PC-9 (cell line): ENCODE data around the gene MAPKBP1. TPM values are rescaled to one million over a fixed set of nuclear protein-coding genes. Genes with fewer than 3 reads are reported as not detected.

ENCODE experiments used
- BruUV-seq: library from RNA; stranded (reverse); fragments of 400-500 nt; replicated peaks from 2 replicates; lab custom pipeline; 2021; lab: Mats Ljungman, UMichigan
- CTCF ChIA-PET: fragments of 300-600 bp; sonication (Branson Sonifier 250); formaldehyde crosslinking; loops from one replicate; lab custom pipeline; 2022; ENCODE audit warnings: antibody characterized with exemption; lab: Charles Lee
- POLR2A ChIA-PET: fragments of 300-600 bp; sonication (Branson Sonifier 250); formaldehyde crosslinking; loops from one replicate; lab custom pipeline; 2022; ENCODE audit warnings: antibody characterized with exemption; ENCODE audit not compliant: unreplicated experiment; lab: Charles Lee
- DNase-seq, 2 experiments: peaks; one replicate each; pipeline versions ENCODE4 v3.0.0 to v3.0.0-alpha.2; 2015 to 2022; ENCODE audit warnings: mixed read lengths in 1 of 2
- H2AFZ ChIP-seq: fragments of 200-600 bp; sonication (generic); 2 replicates; pipeline ENCODE4 v1.8.1; 2017; ENCODE audit warnings: antibody characterized with exemption
- H3F3A ChIP-seq: fragments of 200-600 bp; sonication (generic); 2 replicates; pipeline ENCODE4 v1.8.1; 2017; ENCODE audit warnings: antibody characterized with exemption, mild to moderate bottlenecking, low read depth; ENCODE audit not compliant: insufficient read depth
- H3K27ac ChIP-seq: fragments of 200-600 bp; sonication (generic); 2 replicates; pipeline ENCODE4 v1.6.1; 2016; ENCODE audit warnings: mixed run types
- H3K27me3 ChIP-seq: fragments of 200-600 bp; sonication (generic); 2 replicates; pipeline ENCODE4 v1.6.1; 2016; ENCODE audit warnings: low read depth, mixed run types; ENCODE audit not compliant: insufficient read depth
- H3K36me3 ChIP-seq: fragments of 200-600 bp; sonication (generic); 2 replicates; pipeline ENCODE4 v1.6.1; 2016; ENCODE audit warnings: low read depth, mixed run types
- H3K4me1 ChIP-seq: fragments of 200-600 bp; sonication (generic); replicated peaks from 2 replicates; pipeline ENCODE4 v1.6.1; 2016; ENCODE audit warnings: mixed run types; ENCODE audit not compliant: insufficient read depth
- H3K4me2 ChIP-seq: fragments of 200-600 bp; sonication (generic); 2 replicates; pipeline ENCODE4 v1.6.1; 2017; ENCODE audit warnings: mixed run types
- H3K4me3 ChIP-seq: fragments of 200-600 bp; sonication (generic); 2 replicates; pipeline ENCODE4 v1.6.1; 2016; ENCODE audit warnings: mixed run types
- H3K79me2 ChIP-seq: fragments of 200-600 bp; sonication (generic); 2 replicates; pipeline ENCODE4 v1.6.1; 2017; ENCODE audit warnings: low read depth, mixed run types
- H3K9me2 ChIP-seq: fragments of 200-600 bp; sonication (generic); 2 replicates; pipeline ENCODE4 v1.8.1; 2017; ENCODE audit warnings: mild to moderate bottlenecking; ENCODE audit not compliant: insufficient read depth
- H3K9me3 ChIP-seq: fragments of 200-600 bp; sonication (generic); 2 replicates; pipeline ENCODE4 v1.8.1; 2016; ENCODE audit warnings: low read depth; ENCODE audit not compliant: insufficient read depth
- H4K20me1 ChIP-seq: fragments of 200-600 bp; sonication (generic); 2 replicates; pipeline ENCODE4 v1.8.1; 2017; ENCODE audit not compliant: insufficient read depth
- EZH2 ChIP-seq: fragments of 200-600 bp; sonication (generic); IDR thresholded peaks from 2 replicates; pipeline ENCODE4 v1.8.0; 2017; ENCODE audit warnings: antibody characterized with exemption, low read depth
- intact Hi-C: fragments of 100-400 bp; cut with micrococcal nuclease; formaldehyde crosslinking; loops from one replicate; pipeline ENCODE4 v1.10.0; 2022; ENCODE audit not compliant: unreplicated experiment
- total RNA-seq: library from RNA; stranded (reverse); gene quantifications from 2 replicates; pipeline ENCODE4 v1.2.3, GENCODE V29; 2021
- TF ChIP-seq, protein P1 (sequence below): fragments of 200-600 bp; sonication (generic); conservative IDR thresholded peaks from 2 replicates; pipeline ENCODE4 v1.6.1; 2017; ENCODE audit warnings: mixed run types, antibody characterized with exemption, mild to moderate bottlenecking, moderate library complexity

Gene MAPKBP1
- total RNA-seq, 1 experiment from 2014 or later, result 22.9 TPM

DNA sequence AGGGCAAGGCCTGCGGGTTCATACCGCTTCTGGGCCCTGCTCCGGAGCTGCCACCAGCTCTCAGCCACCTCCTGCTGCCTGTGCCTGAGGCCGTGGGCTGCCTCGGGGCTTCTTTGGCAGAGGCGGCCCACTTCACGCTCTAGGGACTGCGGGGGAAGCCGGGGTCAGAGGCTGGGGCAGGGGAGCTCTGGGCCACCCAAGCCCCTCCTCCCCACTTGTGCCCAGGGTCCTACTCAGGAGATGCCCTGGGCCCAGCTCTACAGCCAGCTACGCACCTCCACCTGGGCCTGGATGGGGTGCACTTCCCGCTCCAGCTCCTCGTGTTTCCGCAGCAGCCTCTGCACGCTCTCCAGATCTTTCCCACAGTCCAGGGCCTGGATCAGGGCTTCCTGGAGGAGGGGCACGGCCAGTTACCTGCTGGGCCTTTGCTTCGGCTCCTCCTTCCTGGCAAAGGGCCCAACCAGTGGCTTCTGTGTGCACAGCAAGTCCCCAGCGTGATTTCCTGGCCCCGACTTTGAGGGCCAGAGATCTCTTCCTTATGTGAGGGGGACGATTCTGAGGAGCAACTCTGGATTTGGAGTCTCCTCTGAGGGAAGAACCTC, 88.3 kb downstream of the MAPKBP1 start:
- CTCF ChIA-PET, result interaction anchor here (0.5 kb wide), 1 partner anchor 1235 kb away, joined by 6 read pairs; no protein-coding TSS in a partner anchor
- H3K36me3 ChIP-seq, result no peaks in the 10 kb centered on the region
- no peak overlapping the region for H3K4me3 ChIP-seq
- TF ChIP-seq EZH2, result no peak
- BruUV-seq, result no TSS peak
- DNase-seq, result peak in 1 of 2 experiments; percentile 27
- no peak overlapping the region for H3K4me2 ChIP-seq
- H2AFZ ChIP-seq, result no peak overlapping the region
- no peaks in the 10 kb centered on the region for H3K9me2 ChIP-seq
- intact Hi-C loops, result no loop called here
- H3K27me3 ChIP-seq, result no peaks in the 10 kb centered on the region
- no peaks in the 10 kb centered on the region for H3F3A ChIP-seq
- no peaks in the 10 kb centered on the region for H4K20me1 ChIP-seq
- H3K27ac ChIP-seq, result no peak overlapping the region
- H3K4me1 ChIP-seq, result no peaks in the 10 kb centered on the region
- no peaks in the 10 kb centered on the region for H3K79me2 ChIP-seq
- no peaks in the 10 kb centered on the region for H3K9me3 ChIP-seq
- POLR2A ChIA-PET, result no interaction called here

DNA sequence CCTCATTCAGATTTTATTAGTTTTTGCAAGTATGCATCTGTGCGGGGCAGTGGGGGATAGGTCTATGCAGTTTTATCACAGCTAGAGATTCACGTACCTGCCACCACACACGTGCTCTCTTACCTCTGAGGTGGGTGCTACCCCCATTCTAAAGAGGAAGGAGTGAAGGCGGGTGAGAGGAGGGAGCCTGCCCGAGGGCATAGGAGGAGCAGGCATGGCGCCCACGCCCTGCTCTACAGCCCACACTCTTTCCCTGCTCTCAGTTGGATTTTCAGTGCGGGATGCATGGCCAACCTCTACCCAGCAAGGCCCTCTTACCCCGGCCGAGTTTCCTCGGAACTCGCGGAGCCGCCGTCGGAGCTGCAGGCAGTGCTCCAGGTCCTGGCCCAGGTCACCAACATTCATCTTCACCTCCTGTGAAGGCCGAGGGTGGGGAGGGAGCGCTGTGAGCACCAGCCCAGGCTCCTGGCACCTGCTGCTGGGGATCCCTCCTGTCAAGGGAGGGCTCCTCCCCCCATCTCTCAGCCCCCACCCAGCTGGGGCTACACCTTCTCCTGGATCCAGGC, 91.3 kb downstream of the MAPKBP1 start:
- H3K4me2 ChIP-seq, result no peak overlapping the region
- H3K4me1 ChIP-seq, result no peaks in the 10 kb centered on the region
- BruUV-seq, result no TSS peak
- no peak overlapping the region for H3K4me3 ChIP-seq
- ChIA-PET CTCF (no interaction called here), POLR2A (no interaction called here)
- TF ChIP-seq, protein P1, sequence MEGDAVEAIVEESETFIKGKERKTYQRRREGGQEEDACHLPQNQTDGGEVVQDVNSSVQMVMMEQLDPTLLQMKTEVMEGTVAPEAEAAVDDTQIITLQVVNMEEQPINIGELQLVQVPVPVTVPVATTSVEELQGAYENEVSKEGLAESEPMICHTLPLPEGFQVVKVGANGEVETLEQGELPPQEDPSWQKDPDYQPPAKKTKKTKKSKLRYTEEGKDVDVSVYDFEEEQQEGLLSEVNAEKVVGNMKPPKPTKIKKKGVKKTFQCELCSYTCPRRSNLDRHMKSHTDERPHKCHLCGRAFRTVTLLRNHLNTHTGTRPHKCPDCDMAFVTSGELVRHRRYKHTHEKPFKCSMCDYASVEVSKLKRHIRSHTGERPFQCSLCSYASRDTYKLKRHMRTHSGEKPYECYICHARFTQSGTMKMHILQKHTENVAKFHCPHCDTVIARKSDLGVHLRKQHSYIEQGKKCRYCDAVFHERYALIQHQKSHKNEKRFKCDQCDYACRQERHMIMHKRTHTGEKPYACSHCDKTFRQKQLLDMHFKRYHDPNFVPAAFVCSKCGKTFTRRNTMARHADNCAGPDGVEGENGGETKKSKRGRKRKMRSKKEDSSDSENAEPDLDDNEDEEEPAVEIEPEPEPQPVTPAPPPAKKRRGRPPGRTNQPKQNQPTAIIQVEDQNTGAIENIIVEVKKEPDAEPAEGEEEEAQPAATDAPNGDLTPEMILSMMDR, result no peak
- TF ChIP-seq EZH2, result no peak
- H3K9me3 ChIP-seq, result no peaks in the 10 kb centered on the region
- no peak overlapping the region for H3K27ac ChIP-seq
- no peaks in the 10 kb centered on the region for H3K27me3 ChIP-seq
- DNase-seq, result no peak
- H3F3A ChIP-seq, result no peaks in the 10 kb centered on the region
- H3K36me3 ChIP-seq, result no peaks in the 10 kb centered on the region
- no peak overlapping the region for H2AFZ ChIP-seq
- intact Hi-C loops, result no loop called here
- no peaks in the 10 kb centered on the region for H3K9me2 ChIP-seq
- H3K79me2 ChIP-seq, result no peaks in the 10 kb centered on the region
- no peaks in the 10 kb centered on the region for H4K20me1 ChIP-seq

DNA sequence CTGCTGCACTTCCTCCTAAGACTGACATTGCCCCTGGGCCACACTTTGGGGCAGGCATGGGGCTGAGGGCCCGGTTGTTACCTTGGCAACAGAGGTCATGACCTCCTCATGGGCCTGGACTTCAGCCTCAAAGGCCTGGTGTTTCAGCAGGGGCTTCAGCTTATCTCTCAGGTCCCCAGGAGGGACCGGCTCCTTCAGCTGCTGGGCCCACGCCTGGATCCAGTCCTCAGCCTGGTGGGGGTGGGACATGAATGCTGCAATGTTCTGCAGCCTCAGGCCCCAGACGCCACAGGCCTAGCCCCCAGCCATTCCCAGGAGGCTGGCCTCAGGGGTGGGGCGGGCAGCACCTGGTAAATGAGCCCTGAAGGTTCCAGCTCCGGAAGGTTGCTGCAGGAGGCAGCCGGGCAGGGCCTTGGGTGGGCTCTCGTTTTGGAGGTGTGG, 92.0 kb downstream of the MAPKBP1 start:
- no peak overlapping the region for H3K27ac ChIP-seq
- H3K9me2 ChIP-seq, result no peaks in the 10 kb centered on the region
- BruUV-seq, result no TSS peak
- no peaks in the 10 kb centered on the region for H3K27me3 ChIP-seq
- POLR2A ChIA-PET, result no interaction called here
- no peaks in the 10 kb centered on the region for H3F3A ChIP-seq
- H3K4me3 ChIP-seq, result no peak overlapping the region
- no peaks in the 10 kb centered on the region for H4K20me1 ChIP-seq
- CTCF ChIA-PET, result no interaction called here
- H3K9me3 ChIP-seq, result no peaks in the 10 kb centered on the region
- no peak overlapping the region for H2AFZ ChIP-seq
- no peaks in the 10 kb centered on the region for H3K36me3 ChIP-seq
- no peaks in the 10 kb centered on the region for H3K4me1 ChIP-seq
- no peak for DNase-seq
- TF ChIP-seq, protein P1, result no peak
- TF ChIP-seq EZH2, result no peak
- no peak overlapping the region for H3K4me2 ChIP-seq
- no peaks in the 10 kb centered on the region for H3K79me2 ChIP-seq
- intact Hi-C loops, result no loop called here
